Activated CD8-positive, alpha-beta memory T cell treated with anti-CD3 and anti-CD28 coated beads for 48 hours (primary cell): ENCODE measurements around the gene CEP131.

Experiments
- DNase-seq, 3 experiments: peaks; one replicate each; pipeline ENCODE4 v3.0.0-alpha.2; 2020; ENCODE audit warnings: low read depth in 2 of 3, low spot score in 2 of 3

The CEP131 gene

DNA sequence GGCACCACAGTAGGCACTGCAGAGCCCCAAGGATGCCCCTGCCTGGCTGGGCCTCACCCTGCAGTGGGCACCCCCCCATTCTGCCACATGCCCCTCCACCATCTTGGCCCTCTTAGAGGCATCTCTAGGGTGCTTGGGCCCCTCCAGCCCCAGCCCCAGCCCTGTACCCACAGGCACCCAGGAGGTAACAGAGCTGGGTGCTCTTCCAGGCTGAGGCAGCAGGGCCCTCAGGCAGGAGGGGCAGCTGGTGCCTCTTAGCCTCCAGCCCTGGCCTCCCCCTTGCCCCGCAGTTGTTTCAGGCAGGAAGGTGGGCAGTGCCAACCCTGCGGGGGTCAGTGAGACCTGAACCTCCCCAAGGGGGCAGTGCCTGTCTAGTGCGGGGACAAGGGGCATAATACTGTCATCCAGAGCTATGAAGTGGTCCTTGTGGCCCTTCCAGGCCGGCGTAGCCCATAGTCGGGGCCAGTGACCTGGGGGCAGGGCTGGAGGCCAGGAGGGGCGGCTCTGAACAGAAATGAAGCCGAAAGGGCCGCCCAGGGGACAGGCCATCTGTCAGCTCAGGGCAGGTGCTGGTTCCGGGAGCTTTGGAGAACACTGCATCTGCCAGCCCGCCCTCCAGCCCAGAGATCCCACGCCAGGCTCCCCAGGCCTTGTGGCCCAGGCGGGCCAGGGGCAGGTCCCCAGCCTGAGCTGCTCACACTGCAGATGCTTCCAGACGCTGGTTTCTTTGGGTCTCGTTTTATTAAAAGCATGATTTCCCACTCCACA, 51.9 kb downstream of the CEP131 start:
- DNase-seq = no peak

- no peak for DNase-seq
Observed at GRCh38 chr17:81169870-81170309, 52.9 kb downstream of the CEP131 start.

GRCh38 chr17:81167638-81168037, 55.1 kb downstream of the CEP131 start:
- DNase-seq = no peak

DNA sequence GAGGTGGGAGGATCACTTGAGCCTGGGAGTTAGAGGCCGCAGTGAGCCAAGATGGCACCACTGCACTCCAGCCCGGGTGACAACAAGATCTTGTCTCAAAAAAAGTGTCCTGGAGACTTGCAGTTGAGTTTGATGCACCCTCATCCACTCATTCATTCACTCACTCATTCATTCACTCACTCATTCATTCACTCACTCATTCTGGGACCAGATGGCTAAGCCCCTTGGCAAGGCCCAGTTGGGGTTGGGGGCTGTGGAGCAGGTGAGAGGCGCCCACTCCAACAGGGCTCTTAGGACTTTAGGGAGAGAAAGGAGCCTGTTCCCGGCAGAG, 55.6 kb downstream of the CEP131 start:
- no peak for DNase-seq

DNA sequence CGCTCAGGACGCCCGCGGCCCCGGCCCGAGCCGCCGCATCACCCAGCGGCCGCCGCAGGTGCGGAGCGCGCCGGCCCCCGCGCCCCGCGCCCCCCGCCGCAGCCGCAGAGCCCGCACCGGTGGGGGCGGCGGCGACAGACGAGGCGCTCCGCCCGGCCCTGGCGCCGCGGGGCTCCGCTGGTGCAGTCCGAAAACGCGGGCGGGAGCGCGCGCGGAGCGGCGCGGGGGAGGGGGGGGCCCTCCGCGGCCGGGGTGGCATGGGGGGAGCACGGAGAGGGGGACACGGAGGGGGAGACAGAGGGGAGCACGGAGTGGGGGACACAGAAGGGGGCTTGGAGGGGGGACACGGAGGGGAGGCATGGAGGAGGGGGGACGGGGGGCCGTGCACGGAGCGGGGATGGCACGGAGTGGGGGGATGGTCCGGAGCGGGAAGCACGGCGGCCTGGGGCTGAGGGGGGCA, 56.7 kb downstream of the CEP131 start, which contains the start of gene AATK:
Gene AATK (minus strand): TSS at position 189 of the 460 bp plus-strand sequence. CDS start 229 bp downstream, outside the sequence.
- DNase-seq = no peak

DNA sequence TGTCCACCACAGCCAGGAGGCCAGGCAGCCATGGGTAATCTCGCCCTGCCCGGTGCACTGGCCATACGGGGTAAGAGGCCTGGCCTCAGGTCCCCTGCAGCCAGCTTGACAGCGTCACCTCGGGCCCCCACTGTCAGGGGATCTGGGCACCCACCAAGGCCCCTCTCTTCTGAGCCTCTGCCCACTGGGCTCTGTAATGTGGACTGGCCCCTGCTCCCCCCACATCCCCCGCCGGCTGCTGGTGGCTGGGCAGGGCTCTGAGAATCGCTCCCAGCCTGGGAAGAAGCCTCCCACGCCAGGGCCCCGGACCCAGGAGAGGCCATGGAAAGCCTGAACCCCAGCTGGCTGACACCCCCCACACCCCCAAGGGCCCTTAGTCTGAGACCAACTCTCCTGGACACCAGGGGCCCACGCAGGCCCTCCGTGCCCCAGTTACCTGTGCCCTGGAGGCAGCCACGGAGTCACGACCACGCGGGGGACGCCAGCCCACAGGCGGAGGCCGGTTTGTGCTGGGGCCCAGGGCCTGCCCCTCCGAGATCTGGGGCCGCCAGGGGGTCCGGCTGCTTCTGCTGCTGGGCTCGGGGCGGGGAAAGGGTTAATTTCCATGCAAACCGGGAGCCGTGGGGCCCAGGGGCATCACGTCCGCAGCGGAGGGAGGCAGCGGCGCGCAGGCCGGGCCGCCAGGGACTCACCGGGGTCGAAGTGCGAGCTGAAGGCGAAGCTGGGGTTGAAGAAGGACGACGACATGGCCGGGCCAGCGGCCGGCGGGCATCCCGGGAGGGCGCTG, 57.3 kb downstream of the CEP131 start, which contains the start of gene PVALEF:
Gene PVALEF (plus strand): TSS at position 262 of the 787 bp plus-strand sequence. CDS start 15,720 bp downstream, outside the sequence.
- no peak for DNase-seq

- no peak for DNase-seq
Observed at GRCh38 chr17:81164371-81165245, 58.2 kb downstream of the CEP131 start.

DNA sequence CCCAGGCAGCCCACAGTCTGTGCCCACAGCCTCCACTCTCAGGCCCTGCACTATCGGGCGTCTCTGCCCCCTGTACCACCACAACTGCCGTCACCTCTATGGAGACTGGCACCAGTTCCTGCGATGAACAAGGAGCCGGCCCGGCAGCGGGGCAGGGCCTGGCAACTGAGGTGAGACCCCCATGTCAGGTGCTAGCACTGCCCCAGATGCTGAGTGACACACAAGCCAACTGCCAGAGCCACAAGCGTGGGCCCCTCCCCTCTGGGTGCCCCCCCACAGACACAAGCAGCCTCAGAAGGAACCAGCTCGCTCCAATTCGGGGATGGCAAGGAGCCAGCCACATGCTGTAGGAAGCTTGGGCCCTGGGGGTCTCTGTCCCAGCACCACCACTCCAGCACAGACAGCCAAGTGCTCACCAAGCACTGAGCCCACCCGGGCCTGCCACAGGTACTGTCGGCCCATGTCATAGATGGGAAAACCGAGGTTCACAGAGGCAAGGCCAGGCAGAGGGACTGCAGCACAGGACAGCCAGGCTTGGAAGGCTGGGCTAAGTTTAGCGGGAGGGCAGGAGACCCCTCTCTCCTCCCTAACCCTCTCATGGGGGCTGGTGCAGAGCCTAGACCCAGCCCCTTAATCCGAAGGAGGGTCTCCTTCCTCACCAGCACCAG, 58.9 kb downstream of the CEP131 start:
- no peak for DNase-seq

- DNase-seq = no peak
Observed at GRCh38 chr17:81163051-81163695, 59.6 kb downstream of the CEP131 start.

GRCh38 chr17:81162491-81162890, 60.3 kb downstream of the CEP131 start:
- no peak for DNase-seq

- DNase-seq = no peak
Observed at GRCh38 chr17:81161972-81162371, 60.8 kb downstream of the CEP131 start.

DNA sequence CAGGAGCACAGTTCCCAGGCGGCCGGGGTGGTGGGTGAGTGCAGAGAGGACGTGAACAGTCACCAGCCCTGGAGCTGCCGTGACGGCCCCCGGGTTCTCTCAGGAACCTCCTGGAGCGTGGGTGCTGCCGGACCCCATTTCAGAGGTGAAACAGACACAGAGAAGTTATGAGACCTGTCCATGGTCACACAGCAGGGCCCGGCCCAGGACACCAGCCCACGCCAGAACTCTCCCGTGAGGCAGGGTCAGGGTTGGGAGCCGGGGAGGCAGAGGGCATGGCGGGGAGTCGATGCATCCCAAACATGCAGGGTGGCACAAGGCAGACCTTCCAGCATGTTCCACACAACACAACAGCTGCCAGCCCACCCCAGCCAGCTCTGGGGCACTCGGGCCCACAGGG, 61.2 kb downstream of the CEP131 start:
- no peak for DNase-seq

GRCh38 chr17:81160747-81161453, 61.9 kb downstream of the CEP131 start:
- DNase-seq = no peak

DNA sequence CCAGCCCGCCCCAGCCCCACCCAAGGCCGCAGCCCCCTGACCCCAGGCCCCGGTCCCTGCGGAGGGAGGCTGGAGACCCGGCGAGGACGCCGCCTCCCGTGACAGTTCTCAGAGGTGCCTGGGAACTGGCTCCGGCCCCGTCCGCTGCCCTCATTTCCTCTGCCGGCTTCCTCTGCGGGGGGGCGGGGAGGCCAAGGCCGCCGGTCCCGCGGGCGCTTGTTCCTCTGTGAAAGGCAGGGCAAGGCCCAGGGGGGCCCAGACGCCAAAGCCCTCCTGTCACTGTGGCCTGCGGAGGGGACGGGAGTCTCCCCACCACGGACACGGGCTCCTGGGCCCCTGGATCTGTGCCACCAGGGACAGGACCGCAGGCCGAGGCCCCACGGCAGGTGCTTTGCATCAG, 62.5 kb downstream of the CEP131 start:
- DNase-seq = no peak

GRCh38 chr17:81159611-81160265, 63.0 kb downstream of the CEP131 start:
- no peak for DNase-seq

DNA sequence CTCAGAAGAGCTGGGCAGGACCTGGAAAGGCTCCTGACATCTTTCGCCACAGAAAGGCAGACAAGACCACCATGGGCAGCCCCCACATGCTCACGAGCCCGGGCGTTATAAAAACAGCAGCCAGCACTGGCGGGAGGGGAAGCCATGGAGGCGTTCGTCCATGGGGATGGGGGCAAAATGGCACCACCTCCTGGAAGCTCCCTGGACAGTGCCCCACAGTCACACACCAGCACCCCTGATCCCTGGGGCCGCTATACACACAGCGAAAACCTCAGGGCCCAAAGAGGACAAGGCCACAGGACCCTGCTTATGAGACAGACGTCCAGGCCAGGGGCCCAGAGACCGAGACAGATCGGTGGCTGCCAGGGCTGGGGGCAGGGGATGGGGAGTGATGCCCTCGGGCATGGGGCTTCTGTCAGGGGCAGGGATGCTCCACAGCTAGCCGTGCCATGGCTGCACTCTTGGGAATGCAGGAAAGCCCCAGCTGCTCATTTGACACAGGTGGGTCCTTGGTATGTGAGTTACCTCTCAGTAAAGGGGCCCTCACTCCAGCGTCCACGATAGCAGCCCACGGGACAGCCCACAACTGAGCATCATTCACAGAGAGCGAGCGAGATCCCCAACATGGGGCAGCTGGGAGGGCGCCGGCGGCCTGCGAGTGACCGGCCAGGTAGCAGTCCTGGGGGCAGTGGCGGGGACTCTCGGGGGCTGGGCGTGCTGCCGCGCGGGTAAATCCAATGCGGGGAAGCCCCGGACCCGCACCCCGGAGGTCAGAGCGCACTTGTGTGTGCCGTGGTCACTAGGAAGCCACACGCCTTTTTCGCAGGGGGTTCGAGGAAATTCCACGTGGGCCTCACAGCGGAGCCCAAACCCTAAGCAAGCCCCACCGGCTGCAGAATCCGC, 63.8 kb downstream of the CEP131 start:
- DNase-seq = no peak

- no peak for DNase-seq
Observed at GRCh38 chr17:81157848-81158687, 64.7 kb downstream of the CEP131 start.
